ENCODE measurements around the gene BCAS1. TPM values are rescaled to one million over a fixed set of nuclear protein-coding genes. Genes with fewer than 3 reads are reported as not detected.

The BCAS1 gene
- total RNA-seq, 1 donor from 2014 or later: not detected

- Mint-ChIP-seq H3K27ac (ENCODE audit: unreplicated experiment) (no peak overlapping the region), H3K9me3 (peaks cover 12% of the 10 kb centered on the region), H3K27me3 (ENCODE audit: low read depth) (no peaks in the 10 kb centered on the region), H3K4me1 (peaks cover 19% of the 10 kb centered on the region), H3K36me3 (ENCODE audit: low read depth) (peaks cover 8% of the 10 kb centered on the region), H3K4me3 (no peak overlapping the region)
- DNase-seq (ENCODE audit: low read depth, low spot score): no peak
- TF ChIP-seq, protein P1, sequence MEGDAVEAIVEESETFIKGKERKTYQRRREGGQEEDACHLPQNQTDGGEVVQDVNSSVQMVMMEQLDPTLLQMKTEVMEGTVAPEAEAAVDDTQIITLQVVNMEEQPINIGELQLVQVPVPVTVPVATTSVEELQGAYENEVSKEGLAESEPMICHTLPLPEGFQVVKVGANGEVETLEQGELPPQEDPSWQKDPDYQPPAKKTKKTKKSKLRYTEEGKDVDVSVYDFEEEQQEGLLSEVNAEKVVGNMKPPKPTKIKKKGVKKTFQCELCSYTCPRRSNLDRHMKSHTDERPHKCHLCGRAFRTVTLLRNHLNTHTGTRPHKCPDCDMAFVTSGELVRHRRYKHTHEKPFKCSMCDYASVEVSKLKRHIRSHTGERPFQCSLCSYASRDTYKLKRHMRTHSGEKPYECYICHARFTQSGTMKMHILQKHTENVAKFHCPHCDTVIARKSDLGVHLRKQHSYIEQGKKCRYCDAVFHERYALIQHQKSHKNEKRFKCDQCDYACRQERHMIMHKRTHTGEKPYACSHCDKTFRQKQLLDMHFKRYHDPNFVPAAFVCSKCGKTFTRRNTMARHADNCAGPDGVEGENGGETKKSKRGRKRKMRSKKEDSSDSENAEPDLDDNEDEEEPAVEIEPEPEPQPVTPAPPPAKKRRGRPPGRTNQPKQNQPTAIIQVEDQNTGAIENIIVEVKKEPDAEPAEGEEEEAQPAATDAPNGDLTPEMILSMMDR (conservative IDR thresholded peaks at IDR 0.05): no peak
These were observed 117.8 kb downstream of the BCAS1 start for GRCh38 chr20:53952528-53953096.

DNA sequence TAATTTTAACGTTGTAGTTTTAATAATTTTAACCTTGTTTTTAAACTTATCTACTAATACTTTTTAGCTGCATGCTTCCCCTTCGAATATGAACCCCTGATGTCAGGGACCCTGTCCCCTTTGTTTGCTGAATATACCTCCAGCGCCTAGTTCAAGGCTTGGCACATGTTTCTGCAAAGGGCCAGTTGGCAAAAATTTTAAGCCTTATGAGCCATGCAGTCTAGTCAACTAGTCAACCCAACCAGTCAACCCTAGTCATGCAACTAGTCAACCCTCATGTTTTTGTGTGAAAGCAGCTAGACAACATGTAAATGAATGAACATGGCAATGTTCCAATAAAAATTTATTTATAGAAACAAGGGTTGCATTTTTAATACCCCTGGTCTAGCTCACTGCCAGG is 119.8 kb downstream of the BCAS1 start:
- TF ChIP-seq, protein P1 (conservative IDR thresholded peaks at IDR 0.05): no peak
- Mint-ChIP-seq H3K4me3 (no peak overlapping the region), H3K27ac (ENCODE audit: unreplicated experiment) (no peak overlapping the region), H3K36me3 (ENCODE audit: low read depth) (peaks cover 8% of the 10 kb centered on the region), H3K4me1 (peaks cover 19% of the 10 kb centered on the region), H3K9me3 (peaks cover 10% of the 10 kb centered on the region), H3K27me3 (ENCODE audit: low read depth) (no peaks in the 10 kb centered on the region)
- DNase-seq (ENCODE audit: low read depth, low spot score): no peak

DNA sequence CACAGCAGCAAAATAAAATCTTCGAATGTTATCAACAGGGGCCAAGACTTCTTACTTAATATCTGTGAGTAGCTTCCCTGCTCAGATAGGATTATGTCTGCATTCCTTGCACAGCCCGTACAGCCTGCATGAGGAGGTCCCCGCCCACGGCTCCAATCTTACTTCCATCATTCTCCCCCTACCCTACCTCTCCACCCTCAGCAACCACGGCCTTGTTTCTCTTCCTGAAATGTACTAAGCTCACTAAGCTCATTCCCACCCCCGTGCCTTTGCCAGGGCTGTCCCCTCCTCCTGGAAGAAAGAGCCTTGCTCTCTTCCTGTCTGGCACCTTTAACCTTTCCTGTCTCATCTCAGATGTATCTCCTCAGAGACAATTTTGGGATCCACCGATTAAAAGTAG is 120.4 kb downstream of the BCAS1 start:
- TF ChIP-seq, protein P1 (conservative IDR thresholded peaks at IDR 0.05): no peak
- no peak overlapping the region for H3K27ac Mint-ChIP-seq (ENCODE audit: unreplicated experiment)
- DNase-seq (ENCODE audit: low read depth, low spot score): no peak
- no peak overlapping the region for H3K4me3 Mint-ChIP-seq
- H3K27me3 Mint-ChIP-seq (ENCODE audit: low read depth): no peaks in the 10 kb centered on the region
- peaks cover 19% of the 10 kb centered on the region for H3K4me1 Mint-ChIP-seq
- H3K36me3 Mint-ChIP-seq (ENCODE audit: low read depth): peaks cover 8% of the 10 kb centered on the region
- H3K9me3 Mint-ChIP-seq: peaks cover 10% of the 10 kb centered on the region

DNA sequence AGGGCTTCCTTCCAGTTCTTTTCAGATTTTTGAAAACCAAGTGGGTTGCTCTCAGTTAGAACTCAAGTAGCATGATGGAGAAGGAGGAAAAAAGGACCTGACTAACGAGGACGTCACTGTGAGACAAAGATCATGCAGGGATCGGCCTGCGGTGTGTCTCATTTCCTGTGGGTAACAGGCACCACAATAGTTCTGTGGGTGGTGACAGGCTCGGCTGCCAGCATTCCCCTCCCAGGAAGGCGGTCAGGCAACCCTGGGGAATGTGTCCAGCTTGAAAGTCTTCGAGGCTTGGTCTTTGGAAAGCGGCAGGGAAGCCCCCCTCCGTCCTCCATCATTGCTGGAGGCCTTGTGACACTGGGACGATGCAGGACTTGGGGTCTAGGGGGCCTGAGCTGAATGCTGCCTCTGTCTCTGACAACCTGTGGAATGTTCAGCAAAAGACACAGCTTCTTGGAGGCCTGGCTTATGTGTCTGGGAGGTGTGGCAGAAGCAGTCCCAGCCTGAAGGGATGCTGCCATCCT is 121.0 kb downstream of the BCAS1 start:
- Mint-ChIP-seq H3K27ac (ENCODE audit: unreplicated experiment) (no peak overlapping the region), H3K36me3 (ENCODE audit: low read depth) (peaks cover 8% of the 10 kb centered on the region), H3K9me3 (peaks cover 10% of the 10 kb centered on the region), H3K4me3 (no peak overlapping the region), H3K4me1 (peaks cover 19% of the 10 kb centered on the region), H3K27me3 (ENCODE audit: low read depth) (no peaks in the 10 kb centered on the region)
- TF ChIP-seq, protein P1 (conservative IDR thresholded peaks at IDR 0.05): no peak
- DNase-seq (ENCODE audit: low read depth, low spot score): no peak

GRCh38 chr20:53948383-53949318 is 121.7 kb downstream of the BCAS1 start:
- peak overlapping the region; percentile 31 for H3K27ac Mint-ChIP-seq (ENCODE audit: unreplicated experiment)
- peaks cover 23% of the 10 kb centered on the region for H3K4me1 Mint-ChIP-seq
- no peak for DNase-seq (ENCODE audit: low read depth, low spot score)
- no peaks in the 10 kb centered on the region for H3K27me3 Mint-ChIP-seq (ENCODE audit: low read depth)
- H3K9me3 Mint-ChIP-seq: peaks cover 10% of the 10 kb centered on the region
- H3K4me3 Mint-ChIP-seq: no peak overlapping the region
- TF ChIP-seq, protein P1 (conservative IDR thresholded peaks at IDR 0.05): no peak
- peaks cover 8% of the 10 kb centered on the region for H3K36me3 Mint-ChIP-seq (ENCODE audit: low read depth)
